NCI-H2227 (cell line): Measurements from ENCODE around the gene SNX22.

ENCODE experiments used
- DNase-seq: peaks from one replicate; lab custom pipeline; 2025; ENCODE audit not compliant: unreplicated experiment; lab: John Stamatoyannopoulos, UW

The SNX22 gene

DNA sequence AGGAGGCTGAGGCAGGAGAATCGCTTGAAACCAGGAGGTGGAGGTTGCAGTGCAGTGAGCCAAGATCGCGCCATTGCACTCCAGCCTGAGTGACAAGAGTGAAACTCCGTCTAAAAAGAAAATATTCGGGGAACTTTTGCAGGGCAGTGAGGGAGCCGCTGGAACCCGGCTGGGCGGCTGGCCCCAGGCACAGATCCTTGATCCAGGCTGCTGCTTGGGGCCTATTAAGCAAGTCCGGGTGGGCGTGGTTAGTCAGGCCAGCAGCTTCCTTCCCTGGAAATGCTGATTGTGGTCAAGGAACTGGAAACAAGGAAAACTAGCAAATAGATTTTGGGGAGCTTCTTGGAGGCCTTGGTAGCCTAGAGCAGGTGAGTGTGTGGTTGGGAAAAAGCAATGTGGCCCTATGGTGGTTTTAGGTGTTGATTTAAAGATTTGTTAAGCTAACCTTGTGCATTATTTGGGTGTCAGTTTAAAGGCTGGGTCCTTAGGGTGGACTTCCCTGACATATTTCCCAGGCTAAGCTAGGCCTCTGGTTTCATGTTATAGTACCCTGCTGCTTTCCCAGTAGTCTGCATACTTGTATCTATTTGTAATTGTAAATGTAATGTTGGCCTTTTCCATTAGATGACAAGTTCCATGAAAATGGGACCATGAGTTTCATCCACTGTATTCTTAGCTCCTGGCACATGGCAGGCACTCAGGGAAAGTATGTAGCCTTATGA is 17.7 kb upstream of the SNX22 start:
- no peak for DNase-seq

DNA sequence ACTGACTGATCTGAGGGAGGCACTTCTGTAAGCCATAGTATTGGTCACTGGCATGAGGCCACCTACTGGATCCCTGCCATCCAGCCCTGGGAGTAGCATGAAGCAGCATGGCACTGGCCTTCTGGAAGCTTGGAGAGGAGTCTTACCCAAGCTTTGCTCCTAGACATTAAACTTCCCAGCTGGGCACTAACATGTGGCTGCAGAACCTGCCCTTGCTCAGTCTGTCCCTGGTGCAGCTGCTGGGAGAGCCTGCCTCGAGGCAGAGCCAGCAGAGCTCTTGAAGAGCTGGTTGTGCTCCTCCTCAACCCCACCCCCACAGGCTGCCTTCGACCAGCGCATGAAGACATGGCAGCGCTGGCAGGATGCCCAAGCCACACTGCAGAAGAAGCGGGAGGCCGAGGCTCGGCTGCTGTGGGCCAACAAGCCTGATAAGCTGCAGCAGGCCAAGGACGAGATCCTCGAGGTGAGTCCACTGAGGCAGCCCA is 17.1 kb upstream of the SNX22 start:
- no peak for DNase-seq

GRCh38 chr15:64136347-64136746 is 15.2 kb upstream of the SNX22 start:
- DNase-seq = no peak

- no peak for DNase-seq
Observed at GRCh38 chr15:64137226-64137833, 14.2 kb upstream of the SNX22 start.

DNA sequence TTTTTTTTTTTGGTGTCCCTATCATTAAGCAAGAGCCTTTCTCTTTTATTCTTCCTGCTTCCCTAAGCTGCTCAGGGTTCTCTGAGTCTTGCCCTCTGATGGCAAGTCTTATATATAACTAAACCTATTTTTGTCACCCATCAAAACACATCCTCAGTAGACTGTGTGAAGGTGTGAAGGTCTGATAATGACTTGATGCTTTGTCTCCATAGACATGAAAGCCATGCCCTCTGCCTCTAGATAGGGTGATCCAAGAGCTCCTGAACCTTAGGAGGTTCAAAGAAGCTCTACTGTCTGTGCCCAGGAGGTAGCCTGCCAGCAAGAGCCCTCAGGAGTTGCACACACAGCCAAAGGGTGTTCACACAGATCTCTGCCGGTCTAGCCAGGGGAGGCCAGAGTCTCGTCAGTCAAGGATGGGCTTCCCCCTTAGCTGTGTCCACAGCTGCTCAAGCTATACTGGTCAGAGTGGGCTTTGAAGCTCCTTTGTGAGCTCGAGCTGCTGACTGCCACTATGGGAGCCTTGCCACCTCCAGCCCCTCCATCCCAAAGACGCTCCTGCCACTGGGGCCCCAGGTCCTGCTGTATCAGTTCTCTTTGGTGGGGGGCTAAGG is 13.1 kb upstream of the SNX22 start:
- DNase-seq = no peak

- DNase-seq = no peak
Observed at GRCh38 chr15:64141798-64142512, 9.6 kb upstream of the SNX22 start.

- DNase-seq = no peak
Observed at GRCh38 chr15:64143276-64143675, 8.3 kb upstream of the SNX22 start.

DNA sequence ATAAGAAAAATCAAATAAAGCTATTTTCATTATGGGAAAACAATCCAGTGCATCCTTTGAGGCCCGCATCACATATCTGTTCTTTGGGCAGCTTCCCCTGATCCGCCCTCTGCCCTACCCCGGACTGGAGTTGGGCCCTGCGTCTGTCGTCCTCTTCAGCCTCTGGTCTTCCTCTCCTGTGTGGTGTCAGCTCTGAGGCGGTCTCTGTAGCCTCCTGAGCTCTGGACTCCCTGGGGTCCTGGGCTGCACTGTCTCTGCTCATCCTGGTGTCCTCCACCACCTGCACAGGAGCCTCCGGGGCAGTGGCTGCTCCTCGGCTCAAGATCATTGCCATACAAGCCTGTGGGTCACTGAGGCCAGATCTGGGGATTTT is 7.4 kb upstream of the SNX22 start:
- no peak for DNase-seq

DNA sequence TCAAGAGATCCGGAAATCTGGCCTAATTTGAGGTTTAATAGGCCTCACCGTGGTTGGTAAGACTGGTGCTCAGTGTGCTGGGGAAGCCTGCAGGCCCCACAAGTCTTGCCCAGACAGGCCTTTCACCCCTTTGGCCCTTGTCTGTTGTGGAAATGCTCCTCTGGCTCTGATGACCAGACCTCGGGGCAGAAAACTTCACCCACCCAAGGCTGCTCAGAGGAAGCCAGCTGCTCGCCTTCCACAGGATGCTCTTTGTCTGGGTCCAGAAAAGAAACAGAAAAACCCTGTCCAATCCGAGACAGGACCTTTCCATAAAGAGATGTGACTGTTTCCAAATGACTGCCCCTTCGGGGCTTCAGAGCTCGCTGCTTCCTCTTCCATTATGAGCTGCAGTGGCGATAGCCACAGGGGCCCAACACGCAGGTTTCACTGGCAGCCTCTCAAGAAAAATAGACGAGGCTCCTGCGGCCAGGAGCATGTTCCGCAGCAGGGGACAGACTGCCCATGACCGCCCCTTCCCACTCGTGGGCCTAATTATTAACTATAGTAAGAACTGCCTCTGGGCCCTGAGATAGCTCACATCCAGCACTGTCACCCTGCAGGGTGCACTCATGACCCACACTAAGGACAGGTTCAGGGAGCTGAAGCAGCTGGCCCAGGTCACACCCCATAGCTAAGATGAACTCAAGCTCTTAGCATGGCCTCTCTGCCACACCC is 6.8 kb upstream of the SNX22 start:
- DNase-seq = no peak

- no peak for DNase-seq
Observed at GRCh38 chr15:64146041-64146440, 5.5 kb upstream of the SNX22 start.

DNA sequence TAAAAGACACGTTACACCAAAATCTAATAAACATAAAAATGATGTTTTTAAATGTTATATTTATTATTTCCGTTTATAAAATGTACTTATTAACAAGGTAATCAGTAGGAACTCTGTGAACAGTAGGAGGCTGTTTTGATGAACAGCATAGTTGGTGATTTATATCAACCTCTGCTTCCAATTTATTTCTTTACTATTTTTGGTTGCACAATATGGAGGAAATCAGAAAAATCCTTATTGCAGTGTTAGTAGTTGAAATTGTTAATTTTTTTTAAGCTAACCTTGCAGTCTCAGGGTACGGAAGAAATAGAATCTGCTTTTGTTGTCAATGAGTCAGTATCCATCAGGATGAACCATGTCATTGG is 5.0 kb upstream of the SNX22 start:
- DNase-seq = no peak

DNA sequence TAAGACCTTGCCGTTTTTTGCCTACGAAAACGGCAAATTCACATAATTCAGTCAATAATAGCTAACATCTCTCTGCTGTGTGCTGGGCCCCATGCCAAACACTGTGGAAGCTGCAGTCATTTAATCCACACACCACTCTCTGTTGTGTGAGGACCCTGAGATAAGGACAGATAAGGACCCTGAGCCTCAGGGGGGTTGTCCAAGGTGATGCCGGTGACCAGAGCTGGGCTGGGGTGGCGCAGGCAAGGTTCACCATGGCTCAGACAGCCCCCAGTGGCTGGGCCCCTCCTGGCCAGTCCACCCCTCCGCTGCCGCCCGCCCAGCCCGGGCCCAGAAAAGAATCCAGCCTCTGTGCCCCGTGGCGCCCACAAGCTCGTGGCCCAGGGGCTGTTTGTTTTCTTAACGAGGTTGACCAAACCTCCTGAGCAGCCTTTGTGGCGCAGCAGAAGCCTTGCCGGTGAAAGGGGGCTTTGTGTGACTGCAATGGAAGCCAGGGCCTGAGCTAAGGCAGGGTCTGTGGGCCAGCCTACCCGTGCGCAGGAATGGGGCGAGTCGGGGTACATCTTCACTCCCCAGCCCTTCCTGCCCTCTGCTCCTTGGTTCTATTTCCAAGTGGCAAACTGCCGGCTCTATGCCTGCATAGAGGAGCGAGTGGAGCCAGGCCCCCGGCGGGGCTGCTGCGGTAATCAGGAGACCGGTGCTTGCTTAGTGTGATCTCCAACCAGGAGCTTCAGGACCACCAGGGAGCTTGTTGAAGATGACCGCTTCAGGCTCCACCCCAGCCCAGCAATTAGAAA is 4.4 kb upstream of the SNX22 start:
- DNase-seq = peak; percentile 22

GRCh38 chr15:64148168-64148567 is 3.4 kb upstream of the SNX22 start:
- DNase-seq = no peak

DNA sequence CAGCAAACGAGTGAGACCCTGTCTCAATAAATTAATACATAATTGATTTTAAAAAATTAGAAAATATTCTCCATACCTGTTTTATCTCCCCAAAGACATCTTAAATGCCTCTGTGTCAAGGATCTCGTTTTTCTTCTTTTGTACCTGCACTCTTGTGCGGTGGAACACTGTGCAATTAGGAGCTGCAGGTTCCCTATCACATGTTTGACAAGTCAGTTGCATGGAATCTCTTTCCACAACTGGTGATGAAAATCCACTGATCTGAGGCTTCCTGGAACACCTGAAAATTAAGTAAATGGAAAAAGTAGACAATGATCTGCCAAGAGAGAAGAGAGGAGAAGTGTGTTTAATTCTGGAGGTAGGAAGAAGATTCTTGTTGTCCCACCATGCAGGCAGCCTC is 3.0 kb upstream of the SNX22 start:
- DNase-seq = no peak

DNA sequence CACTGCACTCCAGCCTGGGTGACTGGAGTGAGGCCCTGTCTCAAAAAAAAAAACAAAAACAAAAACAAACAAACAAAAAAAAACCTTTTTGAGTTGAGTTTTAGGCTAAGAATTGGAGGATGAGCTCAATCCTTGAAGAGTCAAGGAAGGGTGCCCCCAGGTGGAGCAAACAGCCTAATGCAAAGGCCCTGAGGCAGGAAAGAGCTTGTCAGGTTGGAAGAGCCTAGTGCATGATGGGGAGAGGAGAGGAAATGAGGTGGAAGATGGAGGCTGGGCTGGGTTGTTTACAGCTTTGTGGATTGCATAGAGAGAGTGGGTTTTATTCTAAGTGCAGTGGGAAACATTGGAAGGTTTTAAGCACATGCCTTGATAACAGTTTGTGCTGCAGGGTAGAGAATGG is 2.1 kb upstream of the SNX22 start:
- DNase-seq = no peak

- DNase-seq = no peak
Observed at GRCh38 chr15:64149893-64150578, 1.5 kb upstream of the SNX22 start.

DNA sequence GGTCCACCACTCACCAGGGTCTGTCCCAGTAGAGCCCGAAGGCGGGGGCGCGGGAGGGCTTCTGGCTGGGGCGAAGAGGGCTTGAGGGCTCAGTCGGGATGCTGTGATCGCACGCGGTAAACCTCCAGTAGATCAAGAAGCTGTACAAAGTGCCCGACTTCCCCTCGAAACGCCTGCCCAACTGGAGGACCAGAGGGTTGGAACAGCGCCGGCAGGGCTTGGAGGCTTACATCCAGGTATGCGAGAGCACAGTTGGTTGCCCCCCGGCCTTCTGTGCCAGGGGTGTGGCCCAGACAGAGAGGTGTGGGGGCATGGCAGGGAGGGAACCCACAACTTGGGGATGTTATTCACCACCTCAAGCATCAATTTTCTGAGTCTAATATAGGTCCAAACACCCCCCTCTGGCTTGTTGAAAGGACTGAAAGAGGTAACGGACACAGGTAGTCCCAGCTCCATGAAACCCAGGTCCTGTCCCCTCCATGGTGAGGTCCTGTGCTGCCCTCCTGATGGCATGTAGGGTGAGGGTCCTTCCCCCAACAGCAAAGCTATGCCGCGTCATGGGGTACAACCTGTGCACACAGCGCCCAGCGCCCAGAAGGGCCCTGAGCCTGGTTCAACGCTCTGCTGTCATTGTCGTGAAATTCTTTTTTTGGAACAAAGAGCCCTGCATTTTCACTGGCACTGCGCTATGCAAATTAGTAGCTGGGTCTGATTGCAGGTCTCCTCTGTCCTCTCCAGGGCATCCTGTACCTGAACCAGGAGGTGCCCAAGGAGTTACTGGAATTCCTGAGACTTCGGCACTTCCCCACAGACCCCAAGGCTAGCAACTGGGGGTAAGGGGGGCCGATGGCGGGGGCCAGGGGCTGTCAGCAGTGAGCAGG is 1.2 kb downstream of the SNX22 start:
- peak; percentile 31 for DNase-seq

DNA sequence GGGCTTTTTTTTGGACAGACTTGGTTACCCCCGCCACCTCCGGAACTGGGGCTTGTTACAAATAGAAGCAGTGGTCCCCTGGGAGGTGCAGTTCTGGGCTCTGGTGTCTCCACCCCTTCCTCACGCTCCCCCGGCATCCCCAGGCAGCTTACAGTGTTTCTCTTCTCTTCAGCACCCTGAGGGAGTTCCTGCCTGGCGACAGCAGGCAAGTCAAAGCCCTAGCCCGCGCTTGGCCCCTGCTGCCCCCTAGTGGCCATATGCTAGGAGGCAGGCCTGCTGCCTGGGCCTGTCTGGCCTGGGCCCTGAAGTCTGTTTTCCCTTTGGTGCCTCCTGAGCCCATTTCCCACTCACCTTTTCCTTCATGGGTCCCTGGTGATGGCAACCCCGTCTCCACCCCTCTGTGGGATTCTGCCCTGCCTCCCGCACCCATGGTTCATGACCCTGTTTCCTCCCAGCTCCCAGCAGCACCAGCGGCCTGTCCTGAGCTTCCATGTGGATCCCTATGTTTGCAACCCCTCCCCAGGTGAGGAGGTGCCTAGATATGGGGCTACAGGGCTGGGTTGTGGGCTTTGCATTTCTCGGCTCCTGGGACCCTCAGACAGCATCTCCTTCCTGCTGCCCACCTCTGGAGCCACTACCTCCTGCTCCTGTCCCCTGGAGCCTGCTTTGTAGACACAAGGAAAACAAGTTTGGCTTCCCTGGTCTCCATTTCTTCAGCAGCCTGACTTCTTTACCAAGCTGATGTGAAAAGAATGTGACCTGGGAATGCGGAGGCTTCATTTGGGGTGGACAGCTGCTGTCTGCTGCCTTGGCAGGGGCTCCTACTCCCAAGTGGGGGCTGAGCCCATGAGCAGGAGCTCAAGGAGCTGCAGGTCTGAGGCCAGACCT is 2.2 kb downstream of the SNX22 start:
- peak; percentile 87 for DNase-seq
